Inflammatory macrophage (primary cell): ENCODE results near the gene UBE4B.
A peak's percentile ranks its signal among the peaks of the same experiment; 100 is the strongest.

Experiments used
- DNase-seq, 2 donors: peaks; one replicate each; pipeline ENCODE4 v3.0.0-alpha.2; 2020 to 2022

UBE4B gene

DNA sequence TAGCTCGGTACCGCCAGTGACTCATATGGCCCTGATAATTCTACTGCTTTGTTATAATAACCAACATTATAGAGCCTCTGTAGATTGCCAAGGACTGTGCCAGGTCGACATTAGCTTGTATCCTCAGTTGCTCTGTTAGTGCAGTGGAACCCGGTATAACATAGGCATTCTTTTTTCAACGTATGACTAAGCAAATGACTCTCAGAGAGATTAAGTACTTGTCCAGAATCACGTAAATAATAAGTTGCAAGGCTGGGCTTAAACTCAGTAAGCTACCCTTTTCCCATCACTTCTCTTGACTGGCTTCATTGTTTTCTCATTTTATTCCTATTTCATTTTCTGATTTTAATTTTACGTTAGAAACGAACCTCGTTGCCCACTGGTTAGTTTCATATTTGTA, 85.1 kb downstream of the UBE4B start:
- no peak for DNase-seq

DNA sequence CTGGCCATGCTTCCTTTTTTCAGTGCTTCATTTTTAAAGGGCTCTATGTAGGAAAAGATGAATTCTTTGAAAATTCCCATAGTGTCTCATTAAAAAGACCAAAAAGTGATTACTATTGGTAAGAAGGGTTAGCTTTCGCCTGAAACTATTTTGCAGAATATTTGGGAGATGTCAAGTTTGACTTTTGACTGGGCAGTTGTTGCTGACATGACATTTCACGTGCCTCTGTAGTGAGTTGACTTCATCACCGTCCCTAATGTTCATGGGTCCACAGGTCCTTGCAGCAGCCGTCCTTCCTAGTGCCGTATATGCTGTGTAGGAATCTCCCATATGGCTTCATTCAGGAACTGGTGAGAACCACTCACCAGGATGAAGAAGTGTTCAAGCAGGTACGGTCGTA, 88.9 kb downstream of the UBE4B start:
- no peak for DNase-seq

DNA sequence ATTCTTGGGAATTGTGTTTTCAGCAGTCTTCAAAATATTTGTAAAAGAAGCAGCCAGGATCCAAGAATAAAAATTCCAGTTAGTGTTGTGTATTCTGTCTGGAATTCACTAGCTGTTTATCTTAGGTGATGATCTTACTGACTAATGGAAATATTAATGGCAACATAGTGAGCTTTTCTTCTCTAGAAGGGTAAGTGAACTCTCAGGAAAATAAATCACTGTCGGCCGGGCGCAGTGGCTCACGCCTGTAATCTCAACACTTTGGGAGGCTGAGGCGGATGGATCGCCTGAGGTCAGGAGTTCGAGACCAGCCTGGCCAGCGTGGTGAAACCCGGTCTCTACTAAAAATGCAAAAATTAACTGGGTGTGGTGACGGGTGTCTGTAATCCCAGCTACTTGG, 90.2 kb downstream of the UBE4B start:
- DNase-seq = no peak

DNA sequence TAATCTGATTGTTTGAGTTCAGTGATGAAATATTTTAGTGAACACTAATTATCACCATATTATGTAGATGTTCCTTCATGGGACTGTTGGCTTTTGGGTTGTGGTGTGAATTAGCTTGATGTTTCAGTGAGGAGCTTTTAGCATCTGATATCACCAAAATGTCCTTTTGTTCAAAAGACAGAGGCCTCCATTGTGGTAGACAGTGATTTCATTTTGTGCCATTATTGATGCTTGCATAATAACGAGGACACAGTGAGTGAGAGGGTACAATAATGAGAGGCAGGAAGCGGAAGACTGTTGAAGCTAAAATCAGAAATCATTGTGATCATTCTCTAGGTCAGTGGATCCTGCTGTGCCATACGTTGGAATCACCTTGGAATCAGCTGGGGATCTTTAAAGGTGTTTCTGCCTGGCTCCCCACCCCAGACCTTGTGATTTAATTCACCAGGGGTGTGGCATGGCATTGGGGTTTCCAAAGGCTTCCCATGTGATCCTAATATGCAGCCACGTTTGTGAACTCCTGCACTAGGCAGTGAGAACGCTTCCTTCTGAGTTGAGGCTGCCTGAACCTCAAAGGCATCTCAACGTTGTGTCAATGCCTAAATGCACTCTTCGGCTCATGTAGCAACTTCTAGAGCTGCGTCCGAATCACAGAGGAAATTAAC, 95.5 kb downstream of the UBE4B start:
- no peak for DNase-seq

GRCh38 chr1:10132316-10132715, 99.6 kb downstream of the UBE4B start:
- DNase-seq = no peak

- no peak for DNase-seq
Measured at GRCh38 chr1:10132852-10133251, 100.1 kb downstream of the UBE4B start.

- no peak for DNase-seq
Measured at GRCh38 chr1:10140981-10141380, 108.2 kb downstream of the UBE4B start.

DNA sequence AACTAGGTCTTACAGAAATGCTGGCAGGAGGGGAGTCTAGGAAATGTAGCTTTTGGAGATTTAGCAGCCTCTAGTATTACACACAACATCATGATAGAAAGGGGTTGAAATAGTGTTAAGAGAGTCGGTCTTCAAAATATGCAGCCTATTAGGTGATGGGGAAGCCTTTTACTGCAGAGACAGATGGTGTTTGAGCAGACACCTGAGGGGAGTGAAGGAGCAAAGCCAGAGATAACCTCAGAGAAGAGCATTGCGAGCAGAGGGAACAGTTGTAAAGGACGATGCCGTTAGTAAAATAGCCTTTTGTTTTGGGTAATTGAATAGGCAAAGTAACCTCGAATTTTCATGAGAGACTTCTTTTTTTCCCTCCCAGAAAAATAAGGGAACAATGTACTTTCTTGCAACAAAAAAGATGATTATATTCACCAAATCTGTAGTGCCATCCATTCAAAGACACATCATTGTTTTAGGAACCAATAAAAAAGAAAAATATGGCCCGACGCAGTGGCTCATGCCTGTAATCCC, 111.3 kb downstream of the UBE4B start:
- no peak for DNase-seq

GRCh38 chr1:10146391-10146790, 113.6 kb downstream of the UBE4B start:
- no peak for DNase-seq

DNA sequence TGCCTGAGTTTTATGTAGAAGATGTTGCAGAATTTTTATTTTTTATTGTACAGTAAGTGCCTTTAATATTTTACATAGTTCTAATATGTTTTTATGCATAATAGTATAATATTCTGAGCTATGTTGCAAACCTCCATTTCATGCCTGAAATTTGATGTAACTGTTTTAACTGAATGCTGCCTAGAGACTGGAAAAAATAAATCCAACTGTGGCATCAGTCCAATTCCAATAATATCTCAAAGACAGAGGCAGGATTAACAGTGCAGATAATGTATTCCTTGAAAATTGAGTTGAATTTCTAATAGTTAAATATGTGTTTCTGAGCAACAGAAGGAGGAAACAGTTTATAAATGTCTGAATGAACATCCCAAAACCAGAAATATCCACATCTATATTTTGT, 116.5 kb downstream of the UBE4B start:
- DNase-seq = no peak

DNA sequence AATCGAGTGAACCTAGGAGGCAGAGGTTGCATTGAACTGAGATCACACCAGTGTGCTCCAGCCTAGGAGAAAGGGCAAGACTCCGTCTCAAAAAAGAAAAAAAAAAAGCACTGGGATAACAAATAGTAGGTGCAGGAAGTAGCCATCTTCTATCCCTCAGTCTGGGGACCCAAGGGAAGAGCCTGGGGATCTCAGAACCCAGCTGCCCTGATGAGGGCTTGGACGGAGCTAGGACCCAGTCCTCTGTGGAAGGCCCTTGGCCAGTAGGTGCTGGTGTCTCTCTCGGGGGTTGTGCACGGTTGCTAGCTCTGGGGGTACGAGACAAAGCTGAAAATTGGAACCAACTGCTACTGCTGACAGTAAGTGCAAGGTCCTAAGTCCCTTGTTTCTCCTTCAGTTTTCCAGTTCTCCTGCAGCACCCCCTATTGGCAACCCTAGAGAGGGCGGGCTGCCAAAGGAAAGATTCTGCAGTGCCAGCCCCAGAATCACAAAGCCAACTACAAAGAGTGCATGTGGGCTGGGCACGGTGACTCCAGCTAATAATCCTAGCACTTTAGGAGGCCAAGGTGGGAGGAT, 120.0 kb downstream of the UBE4B start:
- peak; percentile 39 to 45 for DNase-seq

- no peak for DNase-seq
Measured at GRCh38 chr1:10155087-10155712, 122.4 kb downstream of the UBE4B start.

DNA sequence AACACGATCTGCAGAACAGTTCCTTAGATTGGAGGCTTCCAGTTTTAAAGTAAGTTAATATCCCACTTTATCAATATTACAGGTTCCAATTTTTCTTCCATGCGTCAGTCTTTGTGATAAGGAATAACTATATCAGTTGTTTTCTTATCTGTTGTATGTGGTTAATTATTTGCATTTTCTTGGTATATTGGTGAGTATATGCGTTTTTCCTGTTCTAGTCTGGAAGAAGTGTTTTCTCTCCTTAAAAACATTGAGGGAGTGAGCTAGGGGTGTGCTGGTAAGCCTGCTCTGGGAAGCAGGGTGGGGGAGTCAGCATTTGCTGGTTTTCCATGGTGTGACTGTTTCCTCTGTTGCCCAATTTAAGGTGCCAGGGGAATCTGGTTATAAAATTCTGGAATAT, 127.4 kb downstream of the UBE4B start:
- no peak for DNase-seq

DNA sequence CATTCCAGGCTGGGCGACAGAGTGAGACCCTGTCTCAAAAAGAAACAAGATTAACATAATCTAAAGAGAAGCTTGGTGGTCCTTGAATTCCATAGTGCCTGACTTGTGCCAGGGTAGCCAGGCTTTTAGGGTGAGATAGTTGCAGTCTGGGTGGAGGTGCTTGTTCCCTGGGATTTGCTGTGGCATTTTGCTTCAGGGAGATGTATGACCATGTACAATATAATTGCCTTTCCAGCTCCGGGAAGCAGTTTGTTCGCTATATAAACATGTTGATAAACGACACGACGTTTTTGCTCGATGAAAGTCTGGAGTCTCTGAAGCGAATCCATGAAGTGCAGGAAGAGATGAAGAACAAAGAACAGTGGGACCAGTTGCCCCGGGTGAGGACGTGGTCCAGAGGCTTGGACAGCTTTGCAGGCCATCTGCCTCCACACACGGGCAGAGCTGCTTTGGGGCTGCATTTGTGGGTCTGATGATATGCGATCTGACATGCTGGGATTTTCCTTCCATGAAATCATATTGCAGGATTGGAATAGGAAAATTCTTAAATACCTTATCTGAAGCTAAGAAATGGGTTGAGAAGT, 128.2 kb downstream of the UBE4B start:
- DNase-seq = no peak

- no peak for DNase-seq
Measured at GRCh38 chr1:10161541-10162290, 129.0 kb downstream of the UBE4B start.

GRCh38 chr1:10168912-10169514, 136.3 kb downstream of the UBE4B start:
- DNase-seq = no peak

DNA sequence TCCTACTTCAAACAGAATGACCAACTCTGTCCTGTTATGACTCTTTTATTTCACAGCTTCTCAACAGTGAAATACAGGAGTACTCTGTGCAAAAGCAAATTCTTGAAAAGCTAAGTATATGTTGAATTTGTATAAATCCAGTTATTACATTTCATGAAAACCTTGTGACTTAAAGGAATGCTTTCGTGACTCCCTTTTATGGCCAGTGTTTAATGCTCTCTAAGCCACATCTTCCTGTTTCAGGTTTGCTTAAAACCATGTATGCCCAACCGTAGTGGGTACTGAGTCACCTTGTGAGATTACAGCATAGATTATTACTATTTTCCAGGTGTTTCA, 137.4 kb downstream of the UBE4B start:
- DNase-seq = no peak

DNA sequence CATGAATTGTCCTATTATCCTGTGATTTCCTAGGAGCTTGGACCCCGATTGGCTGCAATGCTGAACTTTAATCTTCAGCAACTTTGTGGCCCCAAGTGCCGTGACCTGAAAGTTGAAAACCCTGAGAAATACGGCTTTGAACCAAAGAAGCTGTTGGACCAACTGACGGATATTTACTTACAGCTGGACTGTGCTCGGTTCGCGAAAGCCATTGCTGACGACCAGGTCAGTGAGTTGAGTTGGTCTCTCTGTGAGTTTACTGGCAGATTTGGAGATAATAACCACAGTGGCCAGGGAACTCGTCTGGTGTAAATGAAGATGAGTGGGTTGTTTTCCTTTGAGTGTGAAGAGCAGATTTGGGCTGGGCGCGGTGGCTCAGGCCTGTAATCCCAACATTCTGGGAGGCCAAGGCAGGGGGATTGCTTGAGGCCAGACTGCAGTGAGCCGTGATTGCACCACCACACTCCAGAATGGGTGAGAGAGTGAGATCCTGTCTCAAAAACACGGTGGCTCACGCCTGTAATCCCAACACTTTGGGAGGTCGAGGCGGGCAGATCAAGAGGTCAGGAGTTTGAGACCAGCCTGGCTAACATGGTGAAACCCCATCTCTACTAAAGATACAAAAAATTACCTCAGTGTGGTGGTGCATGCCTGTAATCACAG, 138.5 kb downstream of the UBE4B start:
- no peak for DNase-seq

- DNase-seq = no peak
Measured at GRCh38 chr1:10171995-10172669, 139.4 kb downstream of the UBE4B start.

- no peak for DNase-seq
Measured at GRCh38 chr1:10173582-10173981, 140.8 kb downstream of the UBE4B start.

- no peak for DNase-seq
Measured at GRCh38 chr1:10177876-10178275, 145.1 kb downstream of the UBE4B start.
